Activated CD8-positive, alpha-beta memory T cell treated with anti-CD3 and anti-CD28 coated beads, Interleukin-2, amount 50 U/mL, for 48 hours (primary cell): ENCODE data around the gene AGPAT2.

Experiments
- DNase-seq: peaks from one replicate; pipeline ENCODE4 v3.0.0-alpha.2; 2020

The AGPAT2 gene

GRCh38 chr9:136686534-136686793 lies 793 bp downstream of the AGPAT2 start:
- no peak for DNase-seq

- no peak for DNase-seq
Observed at GRCh38 chr9:136685790-136686533, 1.3 kb downstream of the AGPAT2 start.

- DNase-seq: no peak
Observed at GRCh38 chr9:136685216-136685615, 2.0 kb downstream of the AGPAT2 start.

GRCh38 chr9:136684799-136685198 lies 2.5 kb downstream of the AGPAT2 start:
- no peak for DNase-seq

- DNase-seq: no peak
Observed at GRCh38 chr9:136684339-136684738, 2.9 kb downstream of the AGPAT2 start.

GRCh38 chr9:136683755-136684154 lies 3.5 kb downstream of the AGPAT2 start:
- DNase-seq: no peak

- DNase-seq: no peak
Observed at GRCh38 chr9:136683173-136683745, 4.0 kb downstream of the AGPAT2 start.

GRCh38 chr9:136682710-136683109 lies 4.5 kb downstream of the AGPAT2 start:
- no peak for DNase-seq

- DNase-seq: no peak
Observed at GRCh38 chr9:136681945-136682699, 5.1 kb downstream of the AGPAT2 start.

- no peak for DNase-seq
Observed at GRCh38 chr9:136681029-136681428, 6.2 kb downstream of the AGPAT2 start.

GRCh38 chr9:136679431-136679941 lies 7.8 kb downstream of the AGPAT2 start:
- DNase-seq: no peak

GRCh38 chr9:136678624-136679023 lies 8.6 kb downstream of the AGPAT2 start:
- DNase-seq: no peak

GRCh38 chr9:136678034-136678433 lies 9.2 kb downstream of the AGPAT2 start:
- no peak for DNase-seq

GRCh38 chr9:136676920-136677686 lies 10.2 kb downstream of the AGPAT2 start:
- no peak for DNase-seq

GRCh38 chr9:136676297-136676794 lies 10.9 kb downstream of the AGPAT2 start:
- DNase-seq: no peak

- DNase-seq: no peak
Observed at GRCh38 chr9:136675477-136676296, 11.6 kb downstream of the AGPAT2 start.

- no peak for DNase-seq
Observed at GRCh38 chr9:136674786-136675349, 12.4 kb downstream of the AGPAT2 start.

GRCh38 chr9:136673975-136674785 lies 13.1 kb downstream of the AGPAT2 start:
- no peak for DNase-seq

- no peak for DNase-seq
Observed at GRCh38 chr9:136673088-136673974, 13.9 kb downstream of the AGPAT2 start.
